Astrocyte of the hippocampus (primary cell): ENCODE data around the gene ZNF865.

Source experiments
- DNase-seq: peaks from one replicate; pipeline ENCODE4 v3.0.0; 2011; ENCODE audit warnings: low read depth, low spot score

Gene ZNF865

DNA sequence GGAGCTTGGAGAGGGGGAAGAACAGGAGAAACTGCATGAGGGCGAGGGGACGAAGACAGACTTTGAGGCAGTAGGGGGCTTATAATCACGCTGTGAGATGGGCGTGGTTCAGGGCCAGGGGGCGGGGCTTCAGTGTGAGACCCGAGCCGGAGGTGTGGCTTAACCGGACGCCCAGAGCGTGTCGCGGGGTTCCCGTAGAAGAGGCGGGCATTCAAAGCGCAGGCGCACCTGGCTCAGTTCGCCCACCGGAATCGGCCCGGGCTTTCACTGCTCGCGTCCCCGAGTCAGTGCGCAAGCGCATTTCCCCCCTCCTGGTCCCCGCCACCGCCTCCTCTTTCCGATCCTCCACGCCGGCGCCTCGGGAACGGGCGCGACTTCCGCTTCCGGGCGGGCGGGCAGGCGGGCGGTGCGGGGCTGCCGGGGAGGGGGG, 225 bp upstream of the ZNF865 start:
- DNase-seq: peak; percentile 99

DNA sequence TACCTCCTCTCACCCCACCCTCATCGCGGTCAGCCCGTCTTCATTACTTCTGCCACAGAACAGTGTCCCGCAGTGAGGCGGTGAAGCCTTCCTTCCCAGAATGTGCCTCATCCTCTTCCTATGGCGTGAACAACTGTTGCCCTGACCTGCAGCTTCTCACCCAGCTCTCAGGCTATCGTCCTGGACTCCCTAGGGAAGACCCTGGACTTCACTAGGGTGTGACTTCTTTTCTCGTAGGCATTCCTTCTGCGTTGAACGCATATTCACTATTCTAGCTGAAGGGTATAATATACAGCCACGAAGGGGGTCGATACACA, 982 bp downstream of the ZNF865 start:
- no peak for DNase-seq

- no peak for DNase-seq
Observed at GRCh38 chr19:55606817-55607216, 1.4 kb downstream of the ZNF865 start.

DNA sequence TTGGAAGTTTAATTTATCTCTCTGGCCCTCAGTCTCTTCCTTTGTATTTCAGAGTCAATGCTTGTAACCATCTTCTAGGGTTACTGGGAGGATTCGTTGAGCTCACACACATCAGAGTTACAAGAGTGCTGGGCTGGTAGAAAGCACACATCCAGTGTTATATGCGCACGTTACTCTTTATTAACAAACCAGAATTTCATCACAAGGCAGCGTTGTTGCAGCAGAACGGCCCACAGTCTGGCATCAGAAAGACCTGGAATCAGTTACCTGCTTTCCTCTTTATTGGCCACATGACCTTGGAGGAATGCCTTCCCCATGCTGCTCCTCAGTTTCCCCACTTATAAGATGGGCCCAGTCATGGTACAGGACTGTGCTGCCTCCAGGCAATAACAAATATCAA, 3.9 kb downstream of the ZNF865 start:
- DNase-seq: no peak

- DNase-seq: no peak
Observed at GRCh38 chr19:55611300-55611982, 6.0 kb downstream of the ZNF865 start.

- DNase-seq: no peak
Observed at GRCh38 chr19:55611983-55612645, 6.7 kb downstream of the ZNF865 start.

GRCh38 chr19:55613396-55613795, 7.9 kb downstream of the ZNF865 start:
- no peak for DNase-seq

GRCh38 chr19:55613930-55614710, 8.7 kb downstream of the ZNF865 start:
- no peak for DNase-seq

- no peak for DNase-seq
Observed at GRCh38 chr19:55614711-55615542, 9.5 kb downstream of the ZNF865 start.

DNA sequence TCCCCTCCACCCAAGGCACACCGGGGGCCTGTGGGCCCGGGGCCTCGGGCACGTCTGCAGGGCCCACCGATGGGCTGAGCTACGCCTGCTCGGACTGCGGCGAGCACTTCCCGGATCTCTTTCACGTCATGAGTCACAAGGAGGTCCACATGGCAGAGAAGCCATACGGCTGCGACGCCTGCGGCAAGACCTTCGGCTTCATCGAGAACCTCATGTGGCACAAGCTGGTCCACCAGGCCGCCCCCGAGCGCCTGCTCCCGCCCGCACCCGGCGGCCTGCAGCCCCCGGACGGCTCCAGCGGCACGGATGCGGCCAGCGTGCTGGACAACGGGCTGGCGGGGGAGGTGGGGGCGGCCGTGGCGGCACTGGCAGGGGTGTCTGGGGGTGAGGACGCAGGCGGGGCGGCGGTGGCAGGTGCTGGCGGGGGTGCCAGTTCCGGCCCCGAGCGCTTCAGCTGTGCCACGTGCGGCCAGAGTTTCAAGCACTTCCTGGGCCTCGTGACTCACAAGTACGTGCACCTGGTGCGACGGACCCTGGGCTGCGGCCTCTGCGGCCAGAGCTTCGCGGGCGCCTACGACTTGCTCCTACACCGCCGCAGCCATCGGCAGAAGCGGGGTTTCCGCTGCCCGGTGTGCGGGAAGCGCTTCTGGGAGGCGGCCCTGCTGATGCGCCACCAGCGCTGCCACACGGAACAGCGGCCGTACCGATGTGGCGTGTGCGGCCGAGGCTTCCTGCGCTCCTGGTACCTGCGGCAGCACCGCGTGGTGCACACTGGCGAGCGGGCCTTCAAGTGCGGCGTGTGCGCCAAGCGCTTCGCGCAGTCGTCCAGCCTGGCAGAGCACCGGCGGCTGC, 10.3 kb downstream of the ZNF865 start:
- no peak for DNase-seq

DNA sequence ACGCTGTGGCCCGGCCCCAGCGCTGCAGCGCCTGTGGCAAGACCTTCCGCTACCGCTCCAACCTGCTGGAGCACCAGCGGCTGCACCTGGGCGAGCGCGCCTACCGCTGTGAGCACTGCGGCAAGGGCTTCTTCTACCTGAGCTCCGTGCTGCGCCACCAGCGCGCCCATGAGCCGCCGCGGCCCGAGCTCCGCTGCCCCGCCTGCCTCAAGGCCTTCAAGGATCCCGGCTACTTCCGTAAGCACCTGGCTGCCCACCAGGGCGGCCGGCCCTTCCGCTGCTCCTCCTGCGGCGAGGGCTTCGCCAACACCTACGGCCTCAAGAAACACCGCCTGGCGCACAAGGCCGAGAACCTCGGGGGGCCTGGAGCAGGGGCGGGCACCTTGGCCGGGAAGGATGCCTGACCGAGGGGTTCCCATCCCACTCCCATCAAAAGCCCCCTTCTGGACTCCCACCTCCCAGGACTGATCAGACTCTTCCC, 11.0 kb downstream of the ZNF865 start:
- DNase-seq: no peak

GRCh38 chr19:55617426-55617825, 12.0 kb downstream of the ZNF865 start:
- DNase-seq: no peak

DNA sequence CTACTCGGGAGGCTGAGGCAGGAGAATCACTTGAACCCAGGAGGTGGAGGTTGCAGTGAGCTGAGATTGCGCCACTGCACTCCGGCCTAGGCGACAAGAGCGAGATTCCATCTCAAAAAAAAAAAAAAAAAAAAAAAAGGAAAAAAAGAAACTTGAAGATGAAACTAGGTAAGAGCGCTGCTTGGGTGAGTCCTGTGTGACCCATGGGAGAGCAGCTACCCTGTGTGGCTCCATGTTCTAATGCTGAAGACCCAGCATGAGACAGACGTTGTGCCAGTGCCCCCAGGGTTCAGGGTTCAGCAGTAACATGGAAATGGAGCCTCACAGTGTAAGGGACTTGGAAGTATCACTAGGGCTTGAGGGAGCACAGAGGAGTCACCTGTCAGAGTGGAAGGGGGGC, 13.0 kb downstream of the ZNF865 start:
- no peak for DNase-seq

DNA sequence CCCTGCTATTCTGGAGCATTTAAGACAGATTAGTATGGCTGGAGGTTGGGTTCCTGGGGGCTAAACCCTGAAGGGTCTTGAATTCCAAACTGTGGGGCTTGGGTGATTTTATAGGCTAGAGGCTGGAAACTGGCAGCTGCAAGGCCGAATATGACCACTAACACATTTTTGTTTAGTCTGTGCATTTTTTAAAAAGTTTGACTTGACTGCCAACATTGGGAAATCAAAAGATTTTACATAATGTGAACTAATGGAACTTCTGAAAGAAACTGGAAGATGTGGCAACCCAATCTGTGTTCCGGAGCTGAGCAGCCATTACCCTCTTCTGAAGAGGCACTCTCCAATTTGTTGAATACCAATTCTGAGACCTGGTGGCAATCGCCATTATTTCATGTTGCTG, 13.8 kb downstream of the ZNF865 start:
- no peak for DNase-seq

DNA sequence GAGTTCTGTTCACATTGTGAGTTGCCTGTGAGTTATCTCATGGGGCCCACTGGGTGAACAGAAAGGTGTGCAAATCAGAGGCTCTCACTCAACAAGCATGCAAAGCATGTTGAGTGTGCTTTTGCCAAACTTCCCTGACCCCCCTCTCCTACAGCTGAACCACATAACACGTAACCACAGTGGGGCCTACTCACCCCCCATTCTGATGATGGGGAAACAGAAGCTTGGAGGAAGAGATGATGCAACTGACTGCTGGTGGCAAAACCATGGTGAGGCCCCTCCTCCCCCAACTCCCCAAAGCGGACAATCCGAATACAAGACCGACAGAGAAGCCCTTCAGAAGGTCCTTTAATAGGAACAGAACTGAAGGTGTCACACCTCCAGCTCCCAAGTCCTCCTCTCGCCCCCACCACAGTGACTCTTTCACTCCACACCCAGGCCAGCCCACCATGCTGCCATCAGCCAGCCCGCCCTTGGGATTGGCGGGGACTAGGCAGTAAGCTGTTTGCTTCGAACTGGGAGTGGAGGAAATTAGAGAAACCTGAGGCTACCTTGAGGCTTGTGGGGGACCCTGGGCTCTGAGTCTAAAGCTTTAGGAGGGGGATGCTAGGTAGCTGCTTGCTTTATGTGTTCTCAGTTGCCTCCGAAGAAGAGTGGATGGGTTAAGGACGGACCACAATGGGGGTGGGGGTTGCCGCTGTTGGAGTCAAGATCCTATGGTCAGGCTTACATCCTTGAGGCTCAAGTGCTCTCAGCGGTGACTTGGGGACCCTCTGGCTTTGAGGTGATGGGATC, 15.2 kb downstream of the ZNF865 start:
- no peak for DNase-seq

DNA sequence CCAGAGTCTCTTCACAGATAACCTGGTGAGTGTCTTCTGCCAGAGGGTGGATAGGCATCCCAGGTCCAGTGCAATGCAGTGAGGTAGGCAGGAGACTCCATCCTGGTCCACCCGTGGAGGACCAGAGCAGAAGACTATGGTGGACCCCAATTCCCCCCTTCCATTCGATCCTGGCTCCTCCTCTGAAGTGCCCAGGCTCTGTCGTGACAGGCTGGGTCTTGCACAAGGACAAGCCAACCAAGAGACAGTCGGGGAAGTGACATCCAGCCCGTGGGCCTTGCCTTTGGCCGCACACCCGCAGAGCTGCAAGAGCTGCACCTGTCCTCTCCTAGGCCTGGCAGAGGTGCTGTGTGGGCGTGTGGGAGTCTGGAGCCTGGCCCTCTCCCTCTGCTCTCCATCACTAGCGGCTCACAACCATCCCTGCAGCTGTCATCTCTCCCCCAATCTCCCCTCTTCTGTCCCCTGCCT, 15.8 kb downstream of the ZNF865 start:
- DNase-seq: no peak

GRCh38 chr19:55621673-55622231, 16.3 kb downstream of the ZNF865 start:
- DNase-seq: no peak

GRCh38 chr19:55622242-55622969, 17.0 kb downstream of the ZNF865 start:
- DNase-seq: no peak

- no peak for DNase-seq
Observed at GRCh38 chr19:55623130-55623529, 17.7 kb downstream of the ZNF865 start.
